Measurements from ENCODE around the gene PPARD. TPM values are rescaled to one million over a fixed set of nuclear protein-coding genes. Genes with fewer than 3 reads are reported as not detected.
"Not testable (repeated sequence)": the region's sequence is repeated elsewhere in the genome, so short reads cannot be mapped to it uniquely, and the experiment has no call there.

Gene PPARD
- total and polyA plus RNA-seq, 2 of the 13 experiments (the other 11 are each of a cell fraction or from before 2014, with no cell fraction given) = 6.1 to 13.3 TPM

DNA sequence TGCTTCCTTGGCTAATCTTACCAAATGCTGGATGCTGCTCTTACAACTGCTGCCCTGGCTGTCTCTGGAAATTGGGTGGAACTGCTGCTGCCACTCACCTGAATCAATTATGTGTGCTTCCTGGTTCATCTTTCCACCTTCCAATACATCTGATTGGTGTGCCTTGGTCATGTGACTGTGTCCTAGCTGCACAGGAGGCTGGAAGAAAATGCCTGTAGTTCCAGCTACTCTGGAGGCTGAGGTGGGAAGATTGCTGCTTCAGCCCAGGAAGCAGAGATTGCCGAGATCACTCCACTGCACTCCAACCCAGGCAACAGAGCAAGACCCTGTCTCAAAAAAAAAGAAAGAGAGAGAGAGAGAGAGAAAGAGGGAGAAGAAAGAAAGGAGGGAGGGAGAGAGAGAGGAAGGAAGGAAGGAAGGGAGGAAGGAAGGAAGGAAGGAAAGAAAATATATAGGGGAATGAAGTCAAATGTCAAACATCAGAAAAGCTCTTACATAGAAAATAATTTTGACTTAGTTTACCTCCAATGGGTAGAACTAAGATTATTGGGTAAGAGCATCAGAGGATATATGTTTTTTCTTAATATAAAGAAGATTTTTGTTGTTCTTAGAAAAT lies 14.1 kb upstream of the PPARD start (continued):
- TF ChIP-seq, protein P1, sequence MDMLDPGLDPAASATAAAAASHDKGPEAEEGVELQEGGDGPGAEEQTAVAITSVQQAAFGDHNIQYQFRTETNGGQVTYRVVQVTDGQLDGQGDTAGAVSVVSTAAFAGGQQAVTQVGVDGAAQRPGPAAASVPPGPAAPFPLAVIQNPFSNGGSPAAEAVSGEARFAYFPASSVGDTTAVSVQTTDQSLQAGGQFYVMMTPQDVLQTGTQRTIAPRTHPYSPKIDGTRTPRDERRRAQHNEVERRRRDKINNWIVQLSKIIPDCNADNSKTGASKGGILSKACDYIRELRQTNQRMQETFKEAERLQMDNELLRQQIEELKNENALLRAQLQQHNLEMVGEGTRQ (IDR thresholded peaks at IDR 0.05; ENCODE audit: low read depth, low read length) = peak; percentile 72
- TF ChIP-seq, protein P1 (CRISPR knock-in tag; IDR thresholded peaks at IDR 0.05; ENCODE audit: borderline replicate concordance) = peak; percentile 86; the same call in 1 of the 2 replicates
- peak; percentile 26; the same call in 1 of the 2 replicates for TF ChIP-seq PHF8 (CRISPR knock-in tag; IDR thresholded peaks at IDR 0.05)

DNA sequence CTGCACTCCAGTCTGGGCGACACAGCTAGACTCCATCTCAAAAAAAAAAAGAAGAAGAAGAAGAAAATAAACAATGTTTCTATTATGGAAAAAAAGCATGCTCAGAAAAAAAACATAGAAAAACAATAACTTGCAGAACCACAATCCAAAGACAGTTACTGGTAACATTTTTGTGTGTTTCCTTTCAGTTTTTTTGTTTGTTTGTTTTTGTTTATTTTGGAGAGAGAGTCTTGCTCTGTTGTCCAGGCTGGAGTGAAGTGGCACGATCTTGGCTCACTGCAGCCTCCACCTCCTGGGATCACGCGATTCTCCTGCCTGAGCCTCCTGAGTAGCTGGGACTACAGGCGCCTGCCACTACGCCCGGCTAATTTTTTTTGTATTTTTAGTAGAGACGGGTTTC lies 13.4 kb upstream of the PPARD start:
- intact Hi-C loops (cut with micrococcal nuclease; ENCODE audit: unreplicated experiment); FAIRE-seq; H2AFZ ChIP-seq (ENCODE audit: low read length); BruUV-seq (replicated peaks); H3K27ac ChIP-seq (ENCODE audit: extremely low read length, insufficient read depth, low read length); H3K9me3 ChIP-seq (ENCODE audit: low read length); H3K9ac ChIP-seq (ENCODE audit: insufficient read depth, low read depth, low read length); H3K4me3 ChIP-seq (replicated peaks in 1 of 3; ENCODE audit: insufficient read depth in 1 of 3, low read depth in 2 of 3, low read length in 3 of 3); DNase-seq (ENCODE audit: low spot score); H3K27me3 ChIP-seq (ENCODE audit: control insufficient read depth in 1 of 2, insufficient read depth in 2 of 2, low read length in 2 of 2); in situ Hi-C loops (cut with HindIII; ENCODE audit: extremely low pct_ligation_motif_present, low pct_unique_long_range_greater_than_20kb); H3K79me2 ChIP-seq (ENCODE audit: insufficient read depth, low read length); ATAC-seq; H3K36me3 ChIP-seq (replicated peaks in 1 of 2; ENCODE audit: control insufficient read depth in 1 of 2, insufficient read depth in 2 of 2, low read length in 2 of 2); H4K20me1 ChIP-seq (ENCODE audit: insufficient read depth, low read length); H3K4me2 ChIP-seq (ENCODE audit: low read depth, low read length); POLR2A ChIA-PET: not testable (repeated sequence)
- H3K4me1 ChIP-seq (ENCODE audit: insufficient read depth, low read length) = peaks cover 53% of the 10 kb centered on the region
- CTCF ChIA-PET (ENCODE audit: low intra/inter-chr PET ratio, low total read pairs) = interaction anchor here (4.4 kb wide), 1 partner anchor 32 kb away, joined by 35 read pairs; the partner anchor contains the start of gene DEF6
- WGBS (ENCODE audit: low lambda C conversion rate) = 86% methylated on average over 8 of the region's 8 CpGs

Measured in HepG2 (cell line).